ENCODE measurements around the gene PLXDC2. TPM values are rescaled to one million over a fixed set of nuclear protein-coding genes. Genes with fewer than 3 reads are reported as not detected.

PLXDC2 gene
- total RNA-seq, 1 experiment from 2014 or later, result not detected

DNA sequence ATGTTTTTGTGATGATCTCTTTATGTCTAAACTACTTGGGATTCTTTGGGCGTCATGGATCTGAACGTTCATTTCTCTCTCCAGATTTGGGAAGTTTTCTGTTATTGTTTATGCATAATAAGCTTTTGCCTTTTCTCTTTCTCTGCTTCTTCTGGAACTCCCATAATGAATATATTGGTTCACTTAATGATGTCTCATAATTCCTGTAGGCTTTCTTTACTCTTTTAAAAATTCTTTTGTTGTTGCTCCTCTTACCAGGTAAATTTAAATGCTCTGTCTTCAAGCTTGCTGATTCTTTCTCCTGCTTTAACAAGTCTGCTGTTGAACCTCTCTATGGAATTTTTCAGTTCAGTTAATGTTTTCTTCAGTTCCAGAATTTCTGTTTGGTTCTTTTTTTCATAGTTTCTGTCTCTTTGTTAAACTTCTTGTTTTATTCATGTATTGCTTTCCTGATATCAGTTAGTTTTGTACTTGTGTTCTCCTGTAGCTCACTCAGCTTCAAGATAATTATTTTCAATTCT is 317.5 kb downstream of the PLXDC2 start:
- intact Hi-C loops (cut with micrococcal nuclease; ENCODE audit: unreplicated experiment), result no loop called here
- no TSS peak for BruUV-seq (replicated peaks)

DNA sequence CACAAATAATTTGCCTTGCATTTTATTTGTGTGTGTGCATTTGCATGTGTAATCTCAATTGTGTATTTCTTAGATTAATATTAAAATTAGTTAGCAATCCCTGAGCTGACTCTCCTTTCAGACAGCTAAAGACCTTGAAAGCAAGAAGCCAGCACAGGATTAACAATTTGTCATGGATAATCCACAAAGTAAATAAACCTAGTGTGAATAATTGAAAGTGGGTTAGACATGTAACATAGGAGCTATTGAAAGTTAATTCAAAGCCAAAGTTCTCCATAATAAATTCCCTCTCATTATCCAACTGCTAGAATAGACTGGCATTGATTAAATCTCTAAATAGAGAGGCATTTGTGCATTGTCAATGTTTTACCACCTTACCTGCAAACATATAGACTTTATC is 326.1 kb downstream of the PLXDC2 start:
- H3K36me3 Mint-ChIP-seq (ENCODE audit: insufficient read depth, unreplicated experiment), result no peaks in the 10 kb centered on the region
- intact Hi-C loops (cut with micrococcal nuclease; ENCODE audit: unreplicated experiment), result no loop called here
- TF ChIP-seq, protein P1, sequence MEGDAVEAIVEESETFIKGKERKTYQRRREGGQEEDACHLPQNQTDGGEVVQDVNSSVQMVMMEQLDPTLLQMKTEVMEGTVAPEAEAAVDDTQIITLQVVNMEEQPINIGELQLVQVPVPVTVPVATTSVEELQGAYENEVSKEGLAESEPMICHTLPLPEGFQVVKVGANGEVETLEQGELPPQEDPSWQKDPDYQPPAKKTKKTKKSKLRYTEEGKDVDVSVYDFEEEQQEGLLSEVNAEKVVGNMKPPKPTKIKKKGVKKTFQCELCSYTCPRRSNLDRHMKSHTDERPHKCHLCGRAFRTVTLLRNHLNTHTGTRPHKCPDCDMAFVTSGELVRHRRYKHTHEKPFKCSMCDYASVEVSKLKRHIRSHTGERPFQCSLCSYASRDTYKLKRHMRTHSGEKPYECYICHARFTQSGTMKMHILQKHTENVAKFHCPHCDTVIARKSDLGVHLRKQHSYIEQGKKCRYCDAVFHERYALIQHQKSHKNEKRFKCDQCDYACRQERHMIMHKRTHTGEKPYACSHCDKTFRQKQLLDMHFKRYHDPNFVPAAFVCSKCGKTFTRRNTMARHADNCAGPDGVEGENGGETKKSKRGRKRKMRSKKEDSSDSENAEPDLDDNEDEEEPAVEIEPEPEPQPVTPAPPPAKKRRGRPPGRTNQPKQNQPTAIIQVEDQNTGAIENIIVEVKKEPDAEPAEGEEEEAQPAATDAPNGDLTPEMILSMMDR (IDR thresholded peaks at IDR 0.05; ENCODE audit: unreplicated experiment), result no peak
- peaks cover 3% of the 10 kb centered on the region for H3K9me3 Mint-ChIP-seq (ENCODE audit: low read depth, unreplicated experiment)
- H3K27me3 Mint-ChIP-seq (ENCODE audit: unreplicated experiment), result no peaks in the 10 kb centered on the region
- no peak overlapping the region for H3K27ac Mint-ChIP-seq (ENCODE audit: unreplicated experiment)
- CTCF ChIA-PET, result no interaction called here
- H3K4me3 Mint-ChIP-seq (ENCODE audit: low read depth, unreplicated experiment), result no peak overlapping the region
- no peaks in the 10 kb centered on the region for H3K4me1 Mint-ChIP-seq (ENCODE audit: low read depth, unreplicated experiment)
- BruUV-seq (replicated peaks), result no TSS peak
- DNase-seq, result no peak

More for the DNA sequence above, 317.5 kb downstream of the PLXDC2 start:
- DNase-seq, result no peak
- no peaks in the 10 kb centered on the region for H3K27me3 Mint-ChIP-seq (ENCODE audit: unreplicated experiment)
- peaks cover 20% of the 10 kb centered on the region for H3K9me3 Mint-ChIP-seq (ENCODE audit: low read depth, unreplicated experiment)
- no peaks in the 10 kb centered on the region for H3K36me3 Mint-ChIP-seq (ENCODE audit: insufficient read depth, unreplicated experiment)
- H3K4me1 Mint-ChIP-seq (ENCODE audit: low read depth, unreplicated experiment), result no peaks in the 10 kb centered on the region
- no peak overlapping the region for H3K27ac Mint-ChIP-seq (ENCODE audit: unreplicated experiment)
- TF ChIP-seq, protein P1 (IDR thresholded peaks at IDR 0.05; ENCODE audit: unreplicated experiment), result no peak
- CTCF ChIA-PET, result no interaction called here
- no peak overlapping the region for H3K4me3 Mint-ChIP-seq (ENCODE audit: low read depth, unreplicated experiment)

DNA sequence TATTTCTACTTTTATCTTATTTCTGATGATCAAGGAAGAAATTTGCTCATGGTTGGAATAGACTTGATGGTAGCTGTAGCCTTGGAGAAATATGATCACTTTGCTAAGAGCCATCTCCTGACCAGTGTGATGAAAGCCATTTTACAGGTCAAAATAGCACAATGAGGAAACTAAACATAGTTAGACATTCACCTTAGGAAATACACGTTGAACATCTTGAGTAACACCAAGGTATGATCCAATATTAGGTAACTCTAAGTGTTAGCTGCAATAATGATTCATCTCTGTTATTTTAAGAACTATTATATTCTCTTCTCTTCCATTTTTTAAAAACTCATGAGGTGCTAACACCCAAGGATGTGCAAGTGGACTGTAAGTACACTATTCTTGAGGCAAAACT is 328.0 kb downstream of the PLXDC2 start:
- no peaks in the 10 kb centered on the region for H3K4me1 Mint-ChIP-seq (ENCODE audit: low read depth, unreplicated experiment)
- TF ChIP-seq, protein P1 (IDR thresholded peaks at IDR 0.05; ENCODE audit: unreplicated experiment), result no peak
- H3K27ac Mint-ChIP-seq (ENCODE audit: unreplicated experiment), result no peak overlapping the region
- no peak for DNase-seq
- H3K27me3 Mint-ChIP-seq (ENCODE audit: unreplicated experiment), result no peaks in the 10 kb centered on the region
- H3K36me3 Mint-ChIP-seq (ENCODE audit: insufficient read depth, unreplicated experiment), result no peaks in the 10 kb centered on the region
- no peak overlapping the region for H3K4me3 Mint-ChIP-seq (ENCODE audit: low read depth, unreplicated experiment)
- peaks cover 3% of the 10 kb centered on the region for H3K9me3 Mint-ChIP-seq (ENCODE audit: low read depth, unreplicated experiment)
- CTCF ChIA-PET, result no interaction called here
- BruUV-seq (replicated peaks), result no TSS peak
- intact Hi-C loops (cut with micrococcal nuclease; ENCODE audit: unreplicated experiment), result no loop called here

DNA sequence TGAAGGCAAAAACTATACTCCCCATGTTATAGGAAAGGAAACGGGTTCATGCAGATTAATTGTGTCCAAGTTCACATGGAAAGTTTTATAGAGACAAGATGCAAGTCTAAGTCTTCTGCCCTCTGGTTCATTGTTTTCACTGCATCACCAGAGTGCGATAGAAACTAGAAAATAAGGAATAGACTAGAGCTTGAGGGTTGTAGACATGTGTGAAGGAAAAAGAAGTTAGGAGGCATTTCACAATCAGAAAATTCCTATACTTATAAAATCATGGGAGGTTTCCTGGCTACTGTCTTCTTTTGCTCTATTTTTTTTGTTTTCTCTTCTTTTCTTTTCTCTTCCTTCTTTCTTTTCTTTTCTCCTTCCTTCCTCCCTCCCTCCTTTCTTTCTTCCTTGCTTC is 329.8 kb downstream of the PLXDC2 start:
- no peak overlapping the region for H3K27ac Mint-ChIP-seq (ENCODE audit: unreplicated experiment)
- TF ChIP-seq, protein P1 (IDR thresholded peaks at IDR 0.05; ENCODE audit: unreplicated experiment), result no peak
- no peaks in the 10 kb centered on the region for H3K36me3 Mint-ChIP-seq (ENCODE audit: insufficient read depth, unreplicated experiment)
- H3K27me3 Mint-ChIP-seq (ENCODE audit: unreplicated experiment), result no peaks in the 10 kb centered on the region
- CTCF ChIA-PET, result no interaction called here
- H3K4me1 Mint-ChIP-seq (ENCODE audit: low read depth, unreplicated experiment), result no peaks in the 10 kb centered on the region
- no peaks in the 10 kb centered on the region for H3K9me3 Mint-ChIP-seq (ENCODE audit: low read depth, unreplicated experiment)
- no peak overlapping the region for H3K4me3 Mint-ChIP-seq (ENCODE audit: low read depth, unreplicated experiment)
- DNase-seq, result no peak
- intact Hi-C loops (cut with micrococcal nuclease; ENCODE audit: unreplicated experiment), result no loop called here
- BruUV-seq (replicated peaks), result no TSS peak

Data from Calu3 (cell line).